GM19395 (cell line): ENCODE results near the gene PPP5C.
"Not testable (repeated sequence)": the region's sequence is repeated elsewhere in the genome, so short reads cannot be mapped to it uniquely, and the experiment has no call there.

Source experiments
- ATAC-seq: cut with Tn5 transposase; IDR thresholded peaks from one replicate; pipeline ENCODE4 v1.9.1; 2021; ENCODE audit warnings: mild to moderate bottlenecking, moderate library complexity; ENCODE audit not compliant: unreplicated experiment

The PPP5C gene

GRCh38 chr19:46346821-46347571 is at the start of gene PPP5C:
PPP5C (plus strand) TSS chr19:46347087; CDS start chr19:46347097, 10 bp downstream.
- peak; percentile 51 for ATAC-seq

GRCh38 chr19:46297700-46298478 is 49.0 kb upstream of the PPP5C start:
- no peak for ATAC-seq

GRCh38 chr19:46298479-46299003 is 48.3 kb upstream of the PPP5C start:
- no peak for ATAC-seq

- ATAC-seq = no peak
These were observed 47.8 kb upstream of the PPP5C start for GRCh38 chr19:46299004-46299509.

- no peak for ATAC-seq
These were observed 47.2 kb upstream of the PPP5C start for GRCh38 chr19:46299695-46300094.

- no peak for ATAC-seq
These were observed 43.6 kb upstream of the PPP5C start for GRCh38 chr19:46303322-46303690.

GRCh38 chr19:46303691-46304397 is 43.0 kb upstream of the PPP5C start:
- no peak for ATAC-seq

GRCh38 chr19:46306501-46306900 is 40.4 kb upstream of the PPP5C start:
- ATAC-seq = no peak

- ATAC-seq = no peak
These were observed 38.4 kb upstream of the PPP5C start for GRCh38 chr19:46308510-46308909.

GRCh38 chr19:46309056-46309455 is 37.8 kb upstream of the PPP5C start:
- no peak for ATAC-seq

- no peak for ATAC-seq
These were observed 35.4 kb upstream of the PPP5C start for GRCh38 chr19:46311444-46311843.

- not testable (repeated sequence) for ATAC-seq
These were observed 33.1 kb upstream of the PPP5C start for GRCh38 chr19:46313540-46314469.

GRCh38 chr19:46317339-46317738 is 29.5 kb upstream of the PPP5C start:
- ATAC-seq = no peak

GRCh38 chr19:46319613-46320012 is 27.3 kb upstream of the PPP5C start:
- ATAC-seq = no peak

GRCh38 chr19:46320559-46320958 is 26.3 kb upstream of the PPP5C start:
- no peak for ATAC-seq

- ATAC-seq = no peak
These were observed 25.2 kb upstream of the PPP5C start for GRCh38 chr19:46321653-46322052.

- not testable (repeated sequence) for ATAC-seq
These were observed 23.7 kb upstream of the PPP5C start for GRCh38 chr19:46323227-46323626.

- no peak for ATAC-seq
These were observed 22.6 kb upstream of the PPP5C start for GRCh38 chr19:46324277-46324676.

GRCh38 chr19:46326608-46327007 is 20.3 kb upstream of the PPP5C start:
- ATAC-seq = no peak

GRCh38 chr19:46328079-46328478 is 18.8 kb upstream of the PPP5C start:
- ATAC-seq = no peak
